Endothelial cell of coronary artery (primary cell): ENCODE results near the gene TNKS1BP1. TPM values are rescaled to one million over a fixed set of nuclear protein-coding genes. Genes with fewer than 3 reads are reported as not detected.

Experiments used
- total RNA-seq: library from RNA; depleted of rRNA; stranded (reverse); fragments of >200 nt; gene quantifications from 2 replicates; pipeline ENCODE4 v1.2.3, GENCODE V29; 2014

TNKS1BP1 gene
- 68.3 and 78.1 TPM in 2 replicates for total RNA-seq

GRCh38 chr11:57324886-57325734 is at the start of gene TNKS1BP1:
TSS of gene TNKS1BP1 (minus strand) at chr11:57324952. CDS start at chr11:57321885, 3,067 bp downstream.

GRCh38 chr11:57338142-57338541 is 13.4 kb upstream of the TNKS1BP1 start, which contains the start of gene P2RX3:
TSS of gene P2RX3 (plus strand) at chr11:57338352. CDS start at chr11:57338551, 199 bp downstream.

GRCh38 chr11:57335343-57336110 is 10.8 kb upstream of the TNKS1BP1 start, which contains the start of gene SSRP1:
TSS of gene SSRP1 (minus strand) at chr11:57335892. CDS start at chr11:57335121, 771 bp downstream.

Other genes with a start within 250 kb of the TNKS1BP1 start
- not detected in 2 replicates for gene LRRC55, start 143.0 kb downstream of the TNKS1BP1 start, total RNA-seq
- under 0.01 TPM in 2 replicates for gene APLNR, start 87.7 kb downstream of the TNKS1BP1 start, total RNA-seq
- 95.3 and 97.3 TPM in 2 replicates for gene SSRP1, start 10.9 kb upstream of the TNKS1BP1 start, total RNA-seq
- not detected in 2 replicates for gene P2RX3, start 13.4 kb upstream of the TNKS1BP1 start, total RNA-seq
- gene PRG3, start 56.2 kb upstream of the TNKS1BP1 start, total RNA-seq = not detected in 2 replicates
- gene PRG2, start 65.7 kb upstream of the TNKS1BP1 start, total RNA-seq = 0.27 TPM in 1 of 2 replicates, not detected in the other
- 30.2 and 32.1 TPM in 2 replicates for gene SLC43A3, start 102.2 kb upstream of the TNKS1BP1 start, total RNA-seq
- under 0.01 TPM in 1 of 2 replicates, not detected in the other for gene RTN4RL2, start 135.6 kb upstream of the TNKS1BP1 start, total RNA-seq
- 10.6 and 11.7 TPM in 2 replicates for gene SLC43A1, start 190.8 kb upstream of the TNKS1BP1 start, total RNA-seq
- 37.5 and 109 TPM in 2 replicates for gene TIMM10, start 205.8 kb upstream of the TNKS1BP1 start, total RNA-seq
- not detected in 2 replicates for gene SMTNL1, start 212.6 kb upstream of the TNKS1BP1 start, total RNA-seq
- gene UBE2L6, start 242.7 kb upstream of the TNKS1BP1 start, total RNA-seq = 17.4 and 40.3 TPM in 2 replicates